HCT116 (cell line): ENCODE data around the gene SYNRG. TPM values are rescaled to one million over a fixed set of nuclear protein-coding genes. Genes with fewer than 3 reads are reported as not detected.

Experiments used
- ATAC-seq: fragments of 200-7000 bp; cut with Tn5 transposase; 2 replicates; pipeline ENCODE4 v1.9.1; 2020; ENCODE audit warnings: mild to moderate bottlenecking, moderate library complexity
- BruUV-seq: library from RNA; stranded (reverse); fragments of 400-500 nt; replicated peaks from 2 replicates; lab custom pipeline; 2021; lab: Mats Ljungman, UMichigan
- CTCF ChIA-PET: fragments of 300-600 bp; sonication (Branson Sonifier 250); formaldehyde crosslinking; loops from one replicate; lab custom pipeline; 2021; ENCODE audit warnings: antibody characterized with exemption; lab: Charles Lee
- POLR2A ChIA-PET: fragments of 300-600, 350-600 bp; sonication (Branson Sonifier 250); formaldehyde crosslinking; loops from one replicate; lab custom pipeline; 2021; ENCODE audit warnings: antibody characterized with exemption; lab: Charles Lee
- RAD21 ChIA-PET, 2 experiments: fragments of 300-600 bp; sonication (Branson Sonifier 250); formaldehyde crosslinking; loops; one replicate each; lab custom pipeline; 2023; ENCODE audit warnings: low total read pairs in 2 of 2; ENCODE audit not compliant: uncharacterized antibody in 2 of 2, unreplicated experiment in 2 of 2, low non-redundant PET in 1 of 2; lab: Charles Lee
- DNase-seq: peaks from one replicate; pipeline ENCODE4 v3.0.0-alpha.2; 2010; ENCODE audit warnings: low read depth, low spot score
- H2AFZ ChIP-seq: fragments of 200-600 bp; shearing (Covaris generic), sonication (generic); 2 replicates; pipeline ENCODE4 v1.6.1; 2017; ENCODE audit warnings: low read depth, mixed run types, mixed read lengths, antibody characterized with exemption, low read length; ENCODE audit not compliant: poor library complexity, severe bottlenecking
- H3K27ac ChIP-seq: 2 replicates; pipeline ENCODE4 v1.5.1; 2012; ENCODE audit warnings: low read depth, low read length
- H3K27me3 ChIP-seq: fragments of 200-600 bp; sonication (generic); 2 replicates; pipeline ENCODE4 v1.6.1; 2016; ENCODE audit warnings: mixed run types, low read length, mixed read lengths; ENCODE audit not compliant: insufficient read depth
- H3K36me3 ChIP-seq, 2 experiments: fragments of 200-500 bp in 1 of 2; fragments of 200-600 bp in 1 of 2; sonication (Bioruptor generic) in 1 of 2; sonication (generic) in 1 of 2; 2 replicates each; pipeline versions ENCODE4 v1.5.1 to v1.6.1; 2014 to 2016; ENCODE audit warnings: low read length in 2 of 2, inconsistent platforms in 1 of 2, mixed read lengths in 1 of 2, mixed run types in 1 of 2; ENCODE audit not compliant: insufficient read depth in 2 of 2, control insufficient read depth in 1 of 2
- H3K4me1 ChIP-seq, 2 experiments: fragments of 200-600 bp in 1 of 2; sonication (generic) in 1 of 2; 2 replicates each; pipeline versions ENCODE4 v1.5.1 to v1.6.1; 2012 to 2017; ENCODE audit warnings: low read length in 2 of 2, inconsistent platforms in 1 of 2, mild to moderate bottlenecking in 1 of 2, mixed read lengths in 1 of 2, mixed run types in 1 of 2, moderate library complexity in 1 of 2; ENCODE audit not compliant: insufficient read depth in 2 of 2, control insufficient read depth in 1 of 2
- H3K4me2 ChIP-seq: fragments of 200-600 bp; sonication (generic); 2 replicates; pipeline ENCODE4 v1.6.1; 2017; ENCODE audit warnings: mixed run types, low read length, mixed read lengths
- H3K4me3 ChIP-seq, 2 experiments: fragments of 200-600 bp in 1 of 2; sonication (generic) in 1 of 2; replicated peaks in 1 of 2; 2 replicates each; pipeline ENCODE4 v1.5.1; 2011 to 2016; ENCODE audit warnings: low read length in 2 of 2, control low read depth in 1 of 2, low read depth in 1 of 2, mild to moderate bottlenecking in 1 of 2, mixed read lengths in 1 of 2, mixed run types in 1 of 2
- H3K79me2 ChIP-seq: fragments of 200-600 bp; sonication (generic); 2 replicates; pipeline ENCODE4 v1.6.1; 2017; ENCODE audit warnings: mild to moderate bottlenecking, mixed run types, low read length, moderate library complexity, mixed read lengths; ENCODE audit not compliant: insufficient read depth
- H3K9ac ChIP-seq: fragments of 200-600 bp; sonication (generic); 2 replicates; pipeline ENCODE4 v1.6.1; 2016; ENCODE audit warnings: low read length, mixed read lengths
- H3K9me2 ChIP-seq: fragments of 200-600 bp; sonication (generic), shearing (Covaris generic); 2 replicates; pipeline ENCODE4 v1.6.1; 2017; ENCODE audit warnings: mixed run types, mild to moderate bottlenecking, moderate library complexity; ENCODE audit not compliant: insufficient read depth
- H3K9me3 ChIP-seq, 2 experiments: fragments of 200-500 bp in 1 of 2; fragments of 200-600 bp in 1 of 2; sonication (Bioruptor generic) in 1 of 2; sonication (generic) in 1 of 2; 2 replicates each; pipeline ENCODE4 v1.6.1; 2014 to 2017; ENCODE audit warnings: low read length in 2 of 2, mixed read lengths in 2 of 2, inconsistent platforms in 1 of 2, low read depth in 1 of 2, mild to moderate bottlenecking in 1 of 2, mixed run types in 1 of 2, moderate library complexity in 1 of 2; ENCODE audit not compliant: control insufficient read depth in 1 of 2, insufficient read depth in 1 of 2
- H4K20me1 ChIP-seq: fragments of 200-600 bp; sonication (generic), shearing (Covaris generic); 2 replicates; pipeline ENCODE4 v1.6.1; 2017; ENCODE audit warnings: mixed run types, mild to moderate bottlenecking, moderate library complexity; ENCODE audit not compliant: insufficient read depth
- EGR1 ChIP-seq: IDR thresholded peaks from 2 replicates; pipeline ENCODE4 v1.6.1; 2012; ENCODE audit warnings: low read depth
- ELF1 ChIP-seq: IDR thresholded peaks from 2 replicates; pipeline ENCODE4 v1.6.1; 2012; ENCODE audit warnings: low read depth, borderline replicate concordance
- EZH2phosphoT487 ChIP-seq: fragments of 200-600 bp; IDR thresholded peaks from 2 replicates; pipeline ENCODE4 v1.6.1; 2018; ENCODE audit warnings: antibody characterized with exemption, borderline replicate concordance
- JUND ChIP-seq: IDR thresholded peaks from 2 replicates; pipeline ENCODE4 v1.6.1; 2012
- RAD21 ChIP-seq: IDR thresholded peaks from 2 replicates; pipeline ENCODE4 v1.6.1; 2012; ENCODE audit warnings: low read depth, mild to moderate bottlenecking
- REST ChIP-seq: IDR thresholded peaks from 2 replicates; pipeline ENCODE4 v1.6.1; 2012; ENCODE audit warnings: low read depth
- SIN3A ChIP-seq: IDR thresholded peaks from 2 replicates; pipeline ENCODE4 v1.6.1; 2012; ENCODE audit warnings: low read depth
- ZBTB33 ChIP-seq: IDR thresholded peaks from 2 replicates; pipeline ENCODE4 v1.6.1; 2011; ENCODE audit warnings: mild to moderate bottlenecking, low read length, moderate library complexity; ENCODE audit not compliant: insufficient replicate concordance; ENCODE audit errors: extremely low read depth
- ZFX ChIP-seq: fragments of 450-650 bp; IDR thresholded peaks from 2 replicates; pipeline ENCODE4 v1.6.1; 2017
- intact Hi-C: fragments of 100-400 bp; cut with micrococcal nuclease; formaldehyde crosslinking; loops from 2 replicates; pipeline ENCODE4 v1.10.0; 2022
- total RNA-seq: library from RNA; stranded (reverse); gene quantifications from one replicate; pipeline ENCODE4 v1.2.1, GENCODE V29; 2021; ENCODE audit not compliant: unreplicated experiment

The SYNRG gene
- total RNA-seq, 1 experiment from 2014 or later, result 23.8 TPM

- Histone ChIP-seq H3K27me3 (no peaks in the 10 kb centered on the region), H3K79me2 (no peaks in the 10 kb centered on the region), H2AFZ (no peak overlapping the region), H4K20me1 (no peaks in the 10 kb centered on the region), H3K36me3 (peaks cover 15 to 19% of the 10 kb centered on the region in 2 experiments; a peak in 3 of 4 replicates), H3K4me2 (no peak overlapping the region), H3K27ac (no peak overlapping the region), H3K4me1 (no peaks in the 10 kb centered on the region), H3K4me3 (no peak overlapping the region), H3K9me3 (no peaks in the 10 kb centered on the region), H3K9me2 (no peaks in the 10 kb centered on the region), H3K9ac (no peak overlapping the region)
- DNase-seq (no peak), ATAC-seq (no peak)
- no TSS peak for BruUV-seq
- ChIA-PET POLR2A (no interaction called here), RAD21 (no interaction called here), CTCF (no interaction called here)
- TF ChIP-seq ZFX (no peak), RAD21 (no peak), JUND (no peak), SIN3A (no peak), ZBTB33 (no peak), ELF1 (no peak), REST (no peak), EZH2phosphoT487 (no peak), EGR1 (no peak)
- intact Hi-C loops, result no loop called here
Measured at GRCh38 chr17:37562016-37562745, 47.0 kb downstream of the SYNRG start.
